ENCODE data around the gene CNTN6.
"Not testable (repeated sequence)": the region's sequence is repeated elsewhere in the genome, so short reads cannot be mapped to it uniquely, and the experiment has no call there.

Gene CNTN6

DNA sequence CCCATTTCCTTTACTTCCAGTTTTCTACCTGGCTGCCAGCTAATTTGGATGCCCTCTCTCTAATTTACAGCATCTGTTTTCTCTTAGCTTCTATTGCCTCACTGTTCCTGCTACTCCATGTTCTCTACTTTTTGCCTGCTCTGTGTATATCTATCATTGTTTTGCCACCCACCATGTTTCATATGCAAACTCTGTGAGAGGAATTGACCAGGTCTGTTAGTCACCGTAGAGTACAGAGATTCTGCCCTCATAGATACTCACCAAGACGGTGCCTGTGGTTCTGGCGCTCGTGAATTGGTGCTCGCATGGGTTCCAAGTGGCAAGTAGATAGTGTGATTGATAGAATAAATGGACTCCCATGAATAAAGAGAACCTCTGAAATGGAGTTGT, 288.8 kb downstream of the CNTN6 start:
- Histone ChIP-seq H3K36me3 (ENCODE audit: insufficient read depth) (no peaks in the 10 kb centered on the region), H3K27me3 (ENCODE audit: insufficient read depth, low read depth) (no peaks in the 10 kb centered on the region), H2AFZ (ENCODE audit: low read depth) (no peak overlapping the region), H3K4me1 (ENCODE audit: low read depth, poor library complexity, severe bottlenecking) (no peaks in the 10 kb centered on the region), H3K79me2 (ENCODE audit: insufficient read depth, low read depth) (no peaks in the 10 kb centered on the region), H3K4me2 (no peak overlapping the region), H4K20me1 (ENCODE audit: insufficient read depth) (no peaks in the 10 kb centered on the region), H3K4me3 (IDR thresholded peaks at IDR 0.05; ENCODE audit: insufficient read depth, low read depth, low read length) (no peak overlapping the region), H3K27ac (no peak overlapping the region), H3K9ac (no peak overlapping the region)
- TF ChIP-seq, protein P1, sequence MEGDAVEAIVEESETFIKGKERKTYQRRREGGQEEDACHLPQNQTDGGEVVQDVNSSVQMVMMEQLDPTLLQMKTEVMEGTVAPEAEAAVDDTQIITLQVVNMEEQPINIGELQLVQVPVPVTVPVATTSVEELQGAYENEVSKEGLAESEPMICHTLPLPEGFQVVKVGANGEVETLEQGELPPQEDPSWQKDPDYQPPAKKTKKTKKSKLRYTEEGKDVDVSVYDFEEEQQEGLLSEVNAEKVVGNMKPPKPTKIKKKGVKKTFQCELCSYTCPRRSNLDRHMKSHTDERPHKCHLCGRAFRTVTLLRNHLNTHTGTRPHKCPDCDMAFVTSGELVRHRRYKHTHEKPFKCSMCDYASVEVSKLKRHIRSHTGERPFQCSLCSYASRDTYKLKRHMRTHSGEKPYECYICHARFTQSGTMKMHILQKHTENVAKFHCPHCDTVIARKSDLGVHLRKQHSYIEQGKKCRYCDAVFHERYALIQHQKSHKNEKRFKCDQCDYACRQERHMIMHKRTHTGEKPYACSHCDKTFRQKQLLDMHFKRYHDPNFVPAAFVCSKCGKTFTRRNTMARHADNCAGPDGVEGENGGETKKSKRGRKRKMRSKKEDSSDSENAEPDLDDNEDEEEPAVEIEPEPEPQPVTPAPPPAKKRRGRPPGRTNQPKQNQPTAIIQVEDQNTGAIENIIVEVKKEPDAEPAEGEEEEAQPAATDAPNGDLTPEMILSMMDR (conservative IDR thresholded peaks at IDR 0.05; ENCODE audit: low read depth, low read length): no peak

DNA sequence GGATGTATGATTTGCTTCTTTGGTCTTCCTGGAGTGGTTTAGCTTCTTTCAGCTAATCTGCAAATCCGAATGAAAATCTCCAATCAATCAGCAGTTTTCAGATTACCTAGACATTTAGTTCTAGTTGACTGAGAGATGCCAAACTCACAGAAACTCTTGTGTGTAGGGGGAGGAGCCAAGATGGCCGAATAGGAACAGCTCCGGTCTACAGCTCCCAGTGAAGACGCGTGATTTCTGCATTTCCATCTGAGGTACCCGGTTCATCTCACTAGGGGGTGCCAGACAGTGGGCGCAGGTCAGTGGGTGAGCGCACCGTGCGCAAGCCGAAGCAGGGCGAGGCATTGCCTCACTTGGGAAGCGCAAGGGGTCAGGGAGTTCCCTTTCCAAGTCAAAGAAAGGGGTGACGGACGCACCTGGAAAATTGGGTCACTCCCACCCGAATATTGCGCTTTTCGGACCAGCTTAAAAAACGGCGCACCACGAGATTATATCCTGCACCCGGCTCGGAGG, 294.6 kb downstream of the CNTN6 start:
- H3K36me3 ChIP-seq (ENCODE audit: insufficient read depth); H2AFZ ChIP-seq (ENCODE audit: low read depth); H3K4me3 ChIP-seq (IDR thresholded peaks at IDR 0.05; ENCODE audit: insufficient read depth, low read depth, low read length); H4K20me1 ChIP-seq (ENCODE audit: insufficient read depth); H3K4me1 ChIP-seq (ENCODE audit: low read depth, poor library complexity, severe bottlenecking); H3K9ac ChIP-seq; H3K27me3 ChIP-seq (ENCODE audit: insufficient read depth, low read depth); H3K4me2 ChIP-seq; H3K79me2 ChIP-seq (ENCODE audit: insufficient read depth, low read depth); H3K27ac ChIP-seq: not testable (repeated sequence)

DNA sequence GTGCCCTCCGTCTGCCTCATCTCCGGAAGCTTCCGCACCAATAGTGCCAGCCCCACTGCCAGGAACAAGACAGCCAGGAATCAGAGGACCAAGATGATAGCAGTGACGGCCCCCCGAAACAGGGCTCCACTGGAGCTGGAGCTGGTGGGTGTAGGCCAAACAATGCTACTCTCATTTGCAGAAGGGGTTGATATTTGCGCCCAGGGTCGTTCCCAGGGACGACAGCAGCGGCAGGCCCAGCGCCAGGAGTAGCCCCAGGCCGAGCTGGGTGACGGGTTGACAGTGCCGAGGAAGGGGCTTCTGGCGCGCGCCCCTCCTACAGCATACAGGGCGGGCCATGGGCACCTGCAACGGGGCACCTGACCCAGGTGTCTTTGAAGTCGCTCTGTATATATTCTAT, 301.4 kb downstream of the CNTN6 start:
- no peaks in the 10 kb centered on the region for H3K79me2 ChIP-seq (ENCODE audit: insufficient read depth, low read depth)
- no peak overlapping the region for H3K4me3 ChIP-seq (IDR thresholded peaks at IDR 0.05; ENCODE audit: insufficient read depth, low read depth, low read length)
- no peak overlapping the region for H3K9ac ChIP-seq
- no peak overlapping the region for H3K4me2 ChIP-seq
- no peaks in the 10 kb centered on the region for H3K36me3 ChIP-seq (ENCODE audit: insufficient read depth)
- H3K27ac ChIP-seq: no peak overlapping the region
- no peak overlapping the region for H2AFZ ChIP-seq (ENCODE audit: low read depth)
- H3K27me3 ChIP-seq (ENCODE audit: insufficient read depth, low read depth): no peaks in the 10 kb centered on the region
- no peaks in the 10 kb centered on the region for H4K20me1 ChIP-seq (ENCODE audit: insufficient read depth)
- TF ChIP-seq, protein P1 (conservative IDR thresholded peaks at IDR 0.05; ENCODE audit: low read depth, low read length): no peak
- no peaks in the 10 kb centered on the region for H3K4me1 ChIP-seq (ENCODE audit: low read depth, poor library complexity, severe bottlenecking)

DNA sequence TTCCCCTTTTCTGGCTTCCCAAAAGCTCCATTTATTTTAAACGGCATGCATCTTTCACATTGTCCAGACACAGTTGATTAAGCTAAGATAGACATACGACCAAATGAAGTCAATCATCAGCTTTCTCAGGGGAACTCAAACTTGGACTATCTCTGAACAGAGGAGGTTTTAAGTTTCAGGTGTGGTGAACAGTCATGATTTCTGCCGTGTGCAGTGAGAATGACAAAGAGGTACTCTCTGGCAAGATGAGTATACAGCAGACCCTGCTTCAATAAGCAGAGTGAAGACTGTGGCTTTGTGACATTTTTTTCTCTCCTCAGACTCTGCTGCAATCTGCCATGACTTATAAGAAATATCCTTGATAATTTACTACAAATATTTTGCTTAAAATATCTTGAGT, 307.7 kb downstream of the CNTN6 start:
- Histone ChIP-seq H4K20me1 (ENCODE audit: insufficient read depth) (no peaks in the 10 kb centered on the region), H3K9ac (no peak overlapping the region), H3K27ac (no peak overlapping the region), H2AFZ (ENCODE audit: low read depth) (no peak overlapping the region), H3K27me3 (ENCODE audit: insufficient read depth, low read depth) (no peaks in the 10 kb centered on the region), H3K4me1 (ENCODE audit: low read depth, poor library complexity, severe bottlenecking) (no peaks in the 10 kb centered on the region), H3K4me3 (IDR thresholded peaks at IDR 0.05; ENCODE audit: insufficient read depth, low read depth, low read length) (no peak overlapping the region), H3K79me2 (ENCODE audit: insufficient read depth, low read depth) (no peaks in the 10 kb centered on the region), H3K4me2 (no peak overlapping the region), H3K36me3 (ENCODE audit: insufficient read depth) (no peaks in the 10 kb centered on the region)
- TF ChIP-seq, protein P1 (conservative IDR thresholded peaks at IDR 0.05; ENCODE audit: low read depth, low read length): no peak

- no peaks in the 10 kb centered on the region for H3K36me3 ChIP-seq (ENCODE audit: insufficient read depth)
- no peak overlapping the region for H3K4me3 ChIP-seq (IDR thresholded peaks at IDR 0.05; ENCODE audit: insufficient read depth, low read depth, low read length)
- H3K27me3 ChIP-seq (ENCODE audit: insufficient read depth, low read depth): no peaks in the 10 kb centered on the region
- no peak overlapping the region for H3K9ac ChIP-seq
- no peak overlapping the region for H2AFZ ChIP-seq (ENCODE audit: low read depth)
- H3K4me2 ChIP-seq: no peak overlapping the region
- TF ChIP-seq, protein P1 (conservative IDR thresholded peaks at IDR 0.05; ENCODE audit: low read depth, low read length): no peak
- H3K4me1 ChIP-seq (ENCODE audit: low read depth, poor library complexity, severe bottlenecking): no peaks in the 10 kb centered on the region
- no peak overlapping the region for H3K27ac ChIP-seq
- H3K79me2 ChIP-seq (ENCODE audit: insufficient read depth, low read depth): no peaks in the 10 kb centered on the region
- H4K20me1 ChIP-seq (ENCODE audit: insufficient read depth): no peaks in the 10 kb centered on the region
These were observed 311.6 kb downstream of the CNTN6 start for GRCh38 chr3:1404270-1404962.

Measured in KMS-11 (cell line).